ENCODE data around the gene EZH1. TPM values are rescaled to one million over a fixed set of nuclear protein-coding genes. Genes with fewer than 3 reads are reported as not detected.
A peak's percentile ranks its signal among the peaks of the same experiment; 100 is the strongest.

The EZH1 gene
- total RNA-seq, 1 donor from 2014 or later = 12.1 TPM

DNA sequence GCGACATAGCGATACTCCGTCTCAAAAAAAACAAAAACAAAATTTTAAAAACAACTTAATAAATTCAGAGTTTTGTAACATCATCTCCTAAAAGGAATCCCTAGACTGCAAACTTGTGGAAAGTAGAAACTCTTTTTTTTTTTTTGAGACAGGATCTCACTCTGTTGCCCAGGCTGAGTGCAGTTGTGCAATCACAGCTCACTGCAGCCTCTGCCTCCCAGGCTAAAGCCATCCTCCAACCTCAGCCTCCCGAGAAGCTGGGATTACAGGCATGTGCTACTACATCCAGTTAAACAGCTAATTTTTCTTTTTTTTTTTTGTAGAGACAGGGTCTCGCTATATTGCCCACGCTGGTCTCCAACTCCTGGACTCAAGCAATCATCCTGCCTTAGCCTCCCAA is 19.7 kb downstream of the EZH1 start:
- no peak for ATAC-seq
- no peak for DNase-seq (ENCODE audit: low spot score)

DNA sequence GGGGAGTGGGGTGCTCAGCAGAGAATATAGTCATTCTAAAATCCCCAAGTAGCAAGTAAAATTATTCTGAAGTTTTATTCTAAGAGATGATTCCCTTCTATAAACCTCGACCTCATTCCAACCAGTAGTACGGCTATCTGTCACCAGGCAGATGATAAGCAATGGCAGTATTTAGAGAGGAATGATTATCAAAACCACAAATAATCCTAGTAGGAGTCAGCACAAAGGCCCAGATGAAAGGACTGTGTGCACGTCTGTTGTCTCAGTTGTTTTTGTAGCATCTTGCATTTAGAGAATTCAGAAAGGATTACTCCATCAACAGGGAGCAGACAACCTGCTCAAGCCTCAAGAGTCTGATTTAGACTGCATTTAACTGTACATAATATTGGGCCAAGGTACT is 21.2 kb downstream of the EZH1 start:
- ATAC-seq (no peak), DNase-seq (ENCODE audit: low spot score) (no peak)

GRCh38 chr17:42720996-42721583 is 23.8 kb downstream of the EZH1 start:
- no peak for DNase-seq (ENCODE audit: low spot score)
- peak; percentile 92 for ATAC-seq

GRCh38 chr17:42709561-42709960 is 35.3 kb downstream of the EZH1 start:
- DNase-seq (ENCODE audit: low spot score) (no peak), ATAC-seq (no peak)

DNA sequence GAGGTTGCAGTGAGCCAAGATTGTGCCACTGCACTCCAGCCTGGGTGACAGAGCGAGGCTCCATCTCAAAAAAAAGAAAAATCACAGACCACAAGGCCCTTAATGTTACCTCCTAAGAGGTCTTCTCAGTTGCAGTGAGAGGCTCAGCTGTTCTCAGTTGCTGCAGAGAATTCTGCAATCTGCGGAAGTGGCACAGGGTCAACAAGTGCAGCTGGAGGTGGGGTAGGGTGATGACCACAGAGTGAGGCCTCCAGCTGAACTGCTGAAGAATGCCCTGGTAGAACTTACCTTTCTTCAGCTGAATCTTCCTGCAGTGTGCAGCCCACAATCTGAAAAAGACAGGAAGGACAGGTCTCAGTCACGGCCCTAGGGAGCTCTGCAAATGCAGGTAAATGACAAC is 36.3 kb downstream of the EZH1 start:
- no peak for ATAC-seq
- no peak for DNase-seq (ENCODE audit: low spot score)

DNA sequence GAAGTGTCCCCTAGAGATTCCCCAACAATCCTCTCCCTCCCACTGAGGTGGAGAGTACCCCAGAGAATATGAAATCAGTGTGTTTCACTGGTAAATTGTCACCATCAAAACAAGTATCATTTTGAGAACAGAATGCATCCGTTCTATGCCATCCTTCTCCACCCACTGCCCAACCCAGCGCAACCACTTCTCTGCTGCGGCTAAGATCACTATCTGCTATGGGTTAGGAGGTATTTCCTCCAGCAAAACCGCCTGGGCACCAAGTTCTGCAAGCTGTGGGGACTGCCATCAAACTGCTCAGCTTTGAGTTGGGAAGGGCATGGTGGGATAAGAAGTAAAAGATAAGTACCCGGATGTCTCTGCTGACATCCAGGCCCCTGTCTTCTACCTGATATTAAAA is 38.1 kb downstream of the EZH1 start:
- DNase-seq (ENCODE audit: low spot score) = no peak
- ATAC-seq = no peak

DNA sequence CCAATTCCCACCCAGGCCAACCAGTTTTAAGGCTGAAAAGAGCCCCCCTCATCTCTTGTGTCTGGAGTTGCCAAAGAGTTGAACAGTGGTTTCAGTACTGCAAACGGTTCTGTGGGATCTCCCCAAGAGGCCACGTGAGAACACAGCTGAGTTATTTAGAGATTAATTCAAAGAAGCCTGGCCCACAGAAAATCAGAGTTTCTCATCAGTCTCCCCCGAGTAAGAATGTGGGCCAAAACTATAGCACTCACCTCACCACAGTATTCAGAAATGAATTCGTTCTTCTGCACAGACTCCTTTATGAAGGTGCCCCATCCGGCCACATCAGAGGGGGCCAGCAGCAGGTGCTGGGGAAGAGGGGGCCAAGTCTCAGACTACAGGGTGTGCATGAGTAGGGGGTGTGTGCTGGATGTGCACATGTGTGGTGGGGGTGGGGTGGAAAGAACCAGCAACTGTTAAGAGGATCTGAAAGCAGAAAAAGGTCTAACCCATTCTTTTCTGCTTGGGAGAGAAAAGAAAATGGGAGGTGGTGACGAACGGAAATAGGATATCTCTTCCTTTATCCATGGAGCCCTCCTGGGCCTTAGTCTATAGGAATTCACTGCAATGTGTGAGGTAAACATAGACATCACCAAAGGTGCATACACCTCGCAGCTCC is 39.9 kb downstream of the EZH1 start:
- no peak for ATAC-seq

GRCh38 chr17:42704490-42704836 is 40.4 kb downstream of the EZH1 start:
- no peak for ATAC-seq
- DNase-seq (ENCODE audit: low spot score) = no peak

More for the DNA sequence above, 39.9 kb downstream of the EZH1 start:
- DNase-seq (ENCODE audit: low spot score) = no peak

GRCh38 chr17:42702446-42702845 is 42.4 kb downstream of the EZH1 start:
- no peak for DNase-seq (ENCODE audit: low spot score)
- ATAC-seq = no peak

- no peak for DNase-seq (ENCODE audit: low spot score)
- no peak for ATAC-seq
Observed at GRCh38 chr17:42700586-42701289, 44.1 kb downstream of the EZH1 start.

DNA sequence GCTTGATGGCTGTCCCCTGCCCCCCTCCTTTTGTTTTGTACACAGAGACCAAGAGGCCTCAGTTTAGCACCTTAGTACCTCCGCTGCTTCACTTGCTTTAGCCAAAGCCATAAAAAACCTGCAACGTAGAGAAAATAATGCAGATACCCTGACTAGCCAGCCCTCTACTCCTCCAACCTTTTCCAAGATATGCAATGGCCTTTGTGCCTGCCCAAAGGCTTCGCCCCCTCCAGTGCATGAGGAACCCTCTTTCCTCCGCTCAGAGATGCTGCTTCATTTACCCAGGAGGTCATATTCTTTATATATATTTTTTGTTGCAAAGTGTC is 45.5 kb downstream of the EZH1 start:
- no peak for DNase-seq (ENCODE audit: low spot score)
- ATAC-seq = no peak

DNA sequence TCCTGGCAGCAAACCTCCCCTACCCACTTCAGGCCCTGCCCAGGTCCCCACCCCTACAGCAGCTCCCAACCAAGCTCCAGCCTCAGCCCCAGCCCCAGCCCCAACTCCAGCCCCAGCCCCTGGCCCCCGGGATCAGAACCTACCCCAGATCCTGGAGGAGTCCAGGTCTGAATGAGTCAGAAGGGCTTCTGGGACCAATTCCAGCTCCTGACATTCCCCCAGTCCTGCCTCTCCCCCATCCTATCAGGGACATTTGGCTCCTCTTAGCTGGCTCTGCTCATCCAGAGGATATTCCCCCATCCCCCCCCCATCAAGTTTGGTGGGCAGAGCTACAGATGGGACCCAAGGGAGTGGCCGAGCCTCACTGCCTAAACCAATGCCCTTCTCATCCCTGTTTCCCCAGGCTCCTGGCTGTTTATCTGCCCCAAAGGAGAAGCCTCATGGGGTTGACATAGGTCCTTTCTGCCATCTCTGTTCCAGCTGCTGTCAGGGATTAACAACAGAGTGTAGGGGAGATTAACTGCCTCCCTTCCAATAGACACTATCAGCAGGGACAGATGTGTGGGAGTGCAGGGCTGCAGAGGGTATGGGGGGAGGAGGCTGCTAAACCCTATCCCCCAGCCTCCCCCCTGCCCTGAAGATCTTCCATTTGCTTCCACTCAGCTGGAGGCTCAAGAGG is 46.0 kb downstream of the EZH1 start:
- DNase-seq (ENCODE audit: low spot score) = no peak

DNA sequence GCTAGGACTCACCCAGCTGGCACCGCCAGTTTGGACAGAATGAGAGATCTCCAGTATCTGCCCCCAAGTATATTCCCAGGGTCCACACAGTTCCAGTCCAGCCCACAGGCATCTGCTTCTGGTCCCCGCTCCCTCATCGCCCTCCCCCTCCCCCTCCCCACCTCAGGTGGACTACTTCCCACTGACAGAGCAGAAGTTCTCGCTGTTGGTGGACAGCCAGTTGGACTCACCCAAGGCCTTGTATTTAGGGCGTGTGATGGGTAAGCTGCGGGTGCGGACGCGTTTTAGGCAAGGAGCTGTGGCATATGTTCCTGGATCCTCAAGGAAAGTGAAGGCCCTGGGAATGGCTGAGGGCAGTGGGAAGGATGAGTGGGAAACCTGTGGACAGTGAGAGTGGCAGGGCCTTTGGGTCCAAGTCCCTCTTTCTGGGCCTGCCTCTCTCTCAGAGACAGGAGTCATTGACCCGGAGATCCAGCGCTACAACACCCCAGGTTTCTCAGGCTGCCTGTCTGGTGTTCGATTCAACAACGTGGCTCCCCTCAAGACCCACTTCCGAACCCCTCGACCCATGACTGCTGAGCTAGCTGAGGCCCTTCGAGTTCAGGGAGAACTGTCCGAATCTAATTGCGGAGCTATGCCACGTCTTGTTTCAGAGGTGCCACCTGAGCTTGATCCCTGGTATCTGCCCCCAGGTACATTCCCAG is 47.6 kb downstream of the EZH1 start:
- DNase-seq (ENCODE audit: low spot score) = no peak

More for the DNA sequence above, 46.0 kb downstream of the EZH1 start:
- ATAC-seq = no peak

GRCh38 chr17:42695500-42695899 is 49.3 kb downstream of the EZH1 start:
- DNase-seq (ENCODE audit: low spot score) (no peak), ATAC-seq (peak; percentile 22)

More for the DNA sequence above, 47.6 kb downstream of the EZH1 start:
- no peak for ATAC-seq

DNA sequence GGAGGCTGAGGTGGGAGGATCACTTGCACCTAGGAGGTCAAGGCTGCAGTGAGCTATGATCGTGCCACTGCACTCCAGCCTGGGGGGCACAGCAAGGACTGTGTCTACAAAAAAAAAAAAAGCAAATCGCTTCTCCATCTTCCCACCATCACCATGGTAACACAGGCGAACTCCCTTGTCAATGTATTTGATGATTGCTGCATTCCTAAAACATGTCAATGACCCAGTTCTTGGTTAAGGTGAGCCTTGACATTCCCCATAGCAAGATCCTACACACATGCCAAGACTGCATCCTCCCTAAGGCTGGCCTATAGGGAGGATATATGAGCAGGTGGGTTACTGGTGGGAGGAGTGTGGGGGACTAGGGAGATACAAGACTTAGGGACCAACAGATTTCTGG is 50.3 kb downstream of the EZH1 start:
- no peak for ATAC-seq
- DNase-seq (ENCODE audit: low spot score) = no peak

DNA sequence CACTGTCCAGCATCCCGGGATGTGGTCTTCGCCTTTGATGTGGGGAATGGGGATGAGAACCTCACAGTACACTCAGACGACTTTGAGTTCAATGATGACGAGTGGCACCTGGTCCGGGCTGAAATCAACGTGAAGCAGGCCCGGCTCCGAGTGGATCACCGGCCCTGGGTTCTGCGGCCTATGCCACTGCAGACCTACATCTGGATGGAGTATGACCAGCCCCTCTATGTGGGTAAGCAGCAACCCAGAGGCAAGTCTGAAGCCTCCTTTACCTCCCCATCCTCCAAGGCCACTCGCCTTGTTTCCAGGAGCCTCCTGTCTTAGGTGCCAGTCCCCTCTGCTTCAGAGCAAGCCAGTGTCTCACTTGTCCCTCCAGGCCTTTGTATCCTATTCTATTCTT is 52.4 kb downstream of the EZH1 start:
- no peak for ATAC-seq
- no peak for DNase-seq (ENCODE audit: low spot score)

DNA sequence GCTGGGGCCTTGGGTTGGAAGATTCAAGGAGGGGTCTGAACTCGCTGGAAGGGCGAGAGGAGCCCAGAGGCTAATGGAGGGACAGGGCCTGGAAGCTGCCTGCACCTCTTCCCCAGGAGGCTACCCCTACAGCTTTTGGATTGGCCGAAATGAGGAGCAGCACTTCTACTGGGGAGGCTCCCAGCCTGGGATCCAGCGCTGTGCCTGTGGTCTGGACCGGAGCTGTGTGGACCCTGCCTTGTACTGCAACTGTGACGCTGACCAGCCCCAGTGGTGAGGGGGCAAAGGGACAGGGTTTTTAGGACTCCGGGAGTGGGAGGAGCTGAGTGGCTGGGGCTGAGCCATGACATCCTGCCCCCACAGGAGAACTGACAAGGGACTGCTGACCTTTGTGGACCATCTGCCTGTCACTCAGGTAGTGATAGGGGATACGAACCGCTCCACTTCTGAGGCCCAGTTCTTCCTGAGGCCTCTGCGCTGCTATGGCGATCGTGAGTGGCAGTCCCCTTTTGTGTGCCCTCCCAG is 53.8 kb downstream of the EZH1 start:
- DNase-seq (ENCODE audit: low spot score) (no peak), ATAC-seq (no peak)

- ATAC-seq (no peak), DNase-seq (ENCODE audit: low spot score) (no peak)
Observed at GRCh38 chr17:42690596-42690995, 54.2 kb downstream of the EZH1 start.

- ATAC-seq (no peak), DNase-seq (ENCODE audit: low spot score) (no peak)
Observed at GRCh38 chr17:42687707-42688320, 57.0 kb downstream of the EZH1 start.

- DNase-seq (ENCODE audit: low spot score) = no peak
- no peak for ATAC-seq
Observed at GRCh38 chr17:42686520-42687128, 58.2 kb downstream of the EZH1 start.
